Prostate gland (tissue), 2 donors: ENCODE measurements around the gene CLIC1.

ENCODE experiments used
- POLR2A ChIP-seq: fragments of 450-650 bp; IDR thresholded peaks from one replicate; pipeline ENCODE4 v1.6.1; 2016; ENCODE audit warnings: antibody characterized with exemption, mild to moderate bottlenecking
- POLR2AphosphoS5 ChIP-seq: sonication (generic); formaldehyde crosslinking; IDR thresholded peaks from one replicate; pipeline ENCODE4 v1.6.1; 2017; ENCODE audit warnings: antibody characterized with exemption
- TF ChIP-seq, protein P1 (sequence below), 4 experiments: fragments of 200-600 bp in 2 of 4; fragments of 450-650 bp in 2 of 4; sonication (generic) in 2 of 4; IDR thresholded peaks; 1 replicate in 3 of 4; 2 replicates in 1 of 4; pipeline ENCODE4 v1.5.1; 2016 to 2019; ENCODE audit warnings: antibody characterized with exemption in 4 of 4, mild to moderate bottlenecking in 2 of 4, moderate library complexity in 2 of 4

DNA sequence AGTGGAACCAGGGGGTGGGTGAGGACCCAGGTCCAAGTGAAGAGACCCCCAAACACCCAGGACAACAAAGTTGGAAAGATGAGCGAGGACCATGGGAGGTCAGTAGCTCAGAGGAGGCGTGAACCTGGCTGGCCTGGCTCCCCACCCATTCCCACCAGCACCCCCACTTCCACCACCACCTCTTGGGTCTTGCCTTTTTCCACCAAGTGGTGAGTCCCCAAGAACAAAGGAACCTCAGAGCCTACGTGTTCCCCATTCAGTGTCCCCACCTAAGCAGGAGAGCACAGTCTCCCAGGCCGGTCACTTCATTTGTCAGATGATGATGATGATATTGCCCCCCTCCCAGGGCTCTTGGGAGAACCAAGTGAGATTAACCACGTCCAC lies 41.3 kb upstream of the CLIC1 start:
- TF ChIP-seq, protein P1, sequence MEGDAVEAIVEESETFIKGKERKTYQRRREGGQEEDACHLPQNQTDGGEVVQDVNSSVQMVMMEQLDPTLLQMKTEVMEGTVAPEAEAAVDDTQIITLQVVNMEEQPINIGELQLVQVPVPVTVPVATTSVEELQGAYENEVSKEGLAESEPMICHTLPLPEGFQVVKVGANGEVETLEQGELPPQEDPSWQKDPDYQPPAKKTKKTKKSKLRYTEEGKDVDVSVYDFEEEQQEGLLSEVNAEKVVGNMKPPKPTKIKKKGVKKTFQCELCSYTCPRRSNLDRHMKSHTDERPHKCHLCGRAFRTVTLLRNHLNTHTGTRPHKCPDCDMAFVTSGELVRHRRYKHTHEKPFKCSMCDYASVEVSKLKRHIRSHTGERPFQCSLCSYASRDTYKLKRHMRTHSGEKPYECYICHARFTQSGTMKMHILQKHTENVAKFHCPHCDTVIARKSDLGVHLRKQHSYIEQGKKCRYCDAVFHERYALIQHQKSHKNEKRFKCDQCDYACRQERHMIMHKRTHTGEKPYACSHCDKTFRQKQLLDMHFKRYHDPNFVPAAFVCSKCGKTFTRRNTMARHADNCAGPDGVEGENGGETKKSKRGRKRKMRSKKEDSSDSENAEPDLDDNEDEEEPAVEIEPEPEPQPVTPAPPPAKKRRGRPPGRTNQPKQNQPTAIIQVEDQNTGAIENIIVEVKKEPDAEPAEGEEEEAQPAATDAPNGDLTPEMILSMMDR (IDR thresholded peaks at IDR 0.05) = no peak
- TF ChIP-seq POLR2A (no peak), POLR2AphosphoS5 (no peak)
